Measurements from ENCODE around the gene KRTAP19-4. TPM values are rescaled to one million over a fixed set of nuclear protein-coding genes. Genes with fewer than 3 reads are reported as not detected.

Gene KRTAP19-4
- total and polyA plus RNA-seq, 12 donors, result not detected

DNA sequence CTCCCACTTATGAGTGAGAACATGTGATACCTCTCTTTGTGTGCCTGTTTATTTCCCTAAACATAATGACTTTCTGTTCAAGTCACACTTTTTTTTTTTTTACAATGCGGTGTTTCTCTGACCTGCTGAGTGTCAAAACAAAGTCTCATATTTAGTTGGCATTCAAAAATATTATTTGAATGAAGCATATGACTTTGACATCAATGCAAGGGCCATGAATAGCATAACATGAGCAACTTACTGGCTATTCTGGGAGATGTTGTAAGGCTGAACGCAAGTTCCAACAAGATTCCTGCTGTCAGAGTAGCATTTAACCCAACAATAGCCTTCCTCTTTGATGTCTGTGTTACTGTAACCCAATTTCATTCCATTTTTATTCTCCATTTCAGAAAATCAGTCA lies 14.8 kb downstream of the KRTAP19-4 start:
- no peaks in the 10 kb centered on the region for H3K4me1 ChIP-seq (replicated peaks in 1 of 2)
- intact Hi-C loops (cut with DNase I), result no loop called here
- no peak overlapping the region for H3K4me3 ChIP-seq
- H3K27me3 ChIP-seq, result no peaks in the 10 kb centered on the region
- no peak for DNase-seq
- H3K9me3 ChIP-seq (replicated peaks in 1 of 3), result no peaks in the 10 kb centered on the region
- 71 to 78% (median 72%) methylated on average over 2 of the region's 2 CpGs for WGBS, 4 donors
- H3K36me3 ChIP-seq (replicated peaks in 1 of 2), result no peaks in the 10 kb centered on the region
- no peak overlapping the region for H3K27ac ChIP-seq
- TF ChIP-seq POLR2A (IDR thresholded peaks at IDR 0.05) (no peak), CTCF (IDR thresholded peaks at IDR 0.05) (no peak)

GRCh38 chr21:30480145-30480544 lies 16.8 kb downstream of the KRTAP19-4 start, which contains the start of gene KRTAP19-1:
KRTAP19-1 (minus strand) TSS chr21:30480367; CDS start chr21:30480317, 50 bp downstream.
- no peaks in the 10 kb centered on the region for H3K36me3 ChIP-seq (replicated peaks in 1 of 2)
- H3K4me3 ChIP-seq, result no peak within 1 kb of the TSS
- H3K27me3 ChIP-seq, result no peaks in the 10 kb centered on the region
- DNase-seq, result no peak
- 78 to 85% (median 83%) methylated on average over 4 to 7 of the region's 7 CpGs for WGBS, 4 donors
- TF ChIP-seq CTCF (IDR thresholded peaks at IDR 0.05) (no peak), POLR2A (IDR thresholded peaks at IDR 0.05) (no peak)
- H3K27ac ChIP-seq, result no peak within 1 kb of the TSS
- no peaks in the 10 kb centered on the region for H3K9me3 ChIP-seq (replicated peaks in 1 of 3)
- no peaks in the 10 kb centered on the region for H3K4me1 ChIP-seq (replicated peaks in 1 of 2)
- intact Hi-C loops (cut with DNase I), result no loop called here

- Histone ChIP-seq H3K4me3 (no peak overlapping the region), H3K27ac (no peak overlapping the region), H3K4me1 (replicated peaks in 1 of 2) (no peaks in the 10 kb centered on the region), H3K27me3 (no peaks in the 10 kb centered on the region), H3K36me3 (replicated peaks in 1 of 2) (no peaks in the 10 kb centered on the region), H3K9me3 (replicated peaks in 1 of 3) (no peaks in the 10 kb centered on the region)
- DNase-seq, result no peak
- no peak for TF ChIP-seq POLR2A (IDR thresholded peaks at IDR 0.05)
- no peak for TF ChIP-seq CTCF (IDR thresholded peaks at IDR 0.05)
- intact Hi-C loops (cut with DNase I), result no loop called here
- 59 to 69% (median 66%) methylated on average over 4 of the region's 4 CpGs for WGBS, 4 donors
Observed at GRCh38 chr21:30479259-30479658, 17.7 kb downstream of the KRTAP19-4 start.

DNA sequence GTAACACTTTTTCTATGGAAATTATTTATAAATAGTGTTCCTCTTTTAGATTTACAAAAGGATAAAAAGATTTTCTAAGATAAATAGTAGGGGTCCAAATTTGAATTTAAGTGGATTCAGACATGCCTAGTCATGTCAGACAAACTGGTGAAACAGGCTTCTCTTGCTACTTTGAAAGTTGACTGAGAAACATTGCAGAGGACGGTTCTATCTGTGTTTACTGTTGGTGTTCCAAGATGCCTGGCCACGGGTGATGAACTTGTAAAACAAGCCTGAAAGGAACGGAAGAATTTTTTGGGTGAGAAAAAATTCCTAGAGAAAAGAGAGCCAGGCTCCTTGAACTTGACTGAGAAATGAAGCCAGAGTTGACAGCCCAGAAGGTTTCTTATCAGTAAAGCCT lies 19.0 kb downstream of the KRTAP19-4 start:
- TF ChIP-seq POLR2A (IDR thresholded peaks at IDR 0.05), result no peak
- no peak for TF ChIP-seq CTCF (IDR thresholded peaks at IDR 0.05)
- no peaks in the 10 kb centered on the region for H3K27me3 ChIP-seq
- H3K9me3 ChIP-seq (replicated peaks in 1 of 3), result no peaks in the 10 kb centered on the region
- H3K4me3 ChIP-seq, result no peak overlapping the region
- intact Hi-C loops (cut with DNase I), result no loop called here
- WGBS, 4 donors, result 25 to 40% (median 27%) methylated on average over 3 of the region's 3 CpGs
- no peak overlapping the region for H3K27ac ChIP-seq
- no peak for DNase-seq
- H3K36me3 ChIP-seq (replicated peaks in 1 of 2), result no peaks in the 10 kb centered on the region
- no peaks in the 10 kb centered on the region for H3K4me1 ChIP-seq (replicated peaks in 1 of 2)

Measured in adrenal gland (tissue), 12 donors.